B cell (primary cell): ENCODE data around the gene DNAH6.

Source experiments
- CTCF ChIP-seq: fragments of 200-600 bp; IDR thresholded peaks from one replicate; pipeline ENCODE4 v1.8.0; 2022; ENCODE audit warnings: antibody characterized with exemption, mild to moderate bottlenecking
- EZH2 ChIP-seq: IDR thresholded peaks from 2 replicates; pipeline ENCODE4 v1.6.1; 2012; ENCODE audit warnings: borderline replicate concordance, low read depth, mild to moderate bottlenecking, moderate library complexity, low read length; ENCODE audit not compliant: insufficient read depth, poor library complexity, severe bottlenecking

- TF ChIP-seq CTCF: no peak
- no peak for TF ChIP-seq EZH2
Measured at GRCh38 chr2:84801811-84802210, 285.5 kb downstream of the DNAH6 start.
